Measurements from ENCODE around the gene ERBB2.

- no peak for TF ChIP-seq CTCF (IDR thresholded peaks at IDR 0.05)
- no peak for TF ChIP-seq POLR2A (IDR thresholded peaks at IDR 0.05)
Measured at GRCh38 chr17:39772415-39772814, 72.6 kb downstream of the ERBB2 start.

All from Peyer's patch (tissue), 4 donors.